DMS53 treated with DMSO at 0.1 percent for 48 hours (cell line): ENCODE results near the gene CELF4.
A peak's percentile ranks its signal among the peaks of the same experiment; 100 is the strongest.

Experiments used
- DNase-seq: peaks from one replicate; lab custom pipeline; 2025; ENCODE audit not compliant: unreplicated experiment; lab: John Stamatoyannopoulos, UW

CELF4 gene

GRCh38 chr18:37548679-37549289 is 16.8 kb downstream of the CELF4 start:
- DNase-seq, result no peak

DNA sequence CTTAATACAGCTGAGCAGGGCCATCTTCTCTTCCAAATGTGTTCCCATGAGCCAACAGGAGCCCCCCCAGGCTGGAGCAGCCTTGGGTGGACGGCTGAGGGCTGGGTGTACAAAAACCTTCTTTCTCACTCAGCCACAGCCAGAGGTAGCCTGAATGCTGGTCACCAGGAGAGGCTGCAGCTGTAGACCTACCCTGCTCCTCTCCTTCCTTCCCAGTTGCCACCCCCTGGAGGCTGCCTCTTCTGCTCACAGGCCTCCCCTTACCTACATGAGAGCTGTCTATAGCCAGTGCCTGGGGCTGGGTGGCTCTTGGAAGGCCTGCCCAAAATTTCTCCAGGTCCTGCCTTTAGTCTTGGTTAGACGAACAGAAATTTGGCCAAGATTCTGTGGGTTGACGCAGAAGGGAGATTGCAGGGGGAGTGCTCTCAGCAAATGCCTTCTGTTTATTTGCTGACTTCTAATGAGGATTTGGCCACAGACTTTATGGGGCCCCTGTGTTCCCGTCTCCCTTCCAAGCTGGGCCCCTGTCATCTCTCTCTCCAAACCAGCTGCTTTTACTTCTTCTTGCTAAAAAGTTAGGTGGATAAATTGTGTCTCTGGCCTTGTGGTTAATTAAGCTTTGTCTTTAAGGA is 18.3 kb downstream of the CELF4 start:
- DNase-seq, result no peak

GRCh38 chr18:37546651-37547050 is 18.9 kb downstream of the CELF4 start:
- DNase-seq, result no peak

- no peak for DNase-seq
These were observed 19.4 kb downstream of the CELF4 start for GRCh38 chr18:37546272-37546537.

GRCh38 chr18:37545461-37546271 is 19.9 kb downstream of the CELF4 start:
- no peak for DNase-seq

- DNase-seq, result no peak
These were observed 20.9 kb downstream of the CELF4 start for GRCh38 chr18:37544713-37545112.

DNA sequence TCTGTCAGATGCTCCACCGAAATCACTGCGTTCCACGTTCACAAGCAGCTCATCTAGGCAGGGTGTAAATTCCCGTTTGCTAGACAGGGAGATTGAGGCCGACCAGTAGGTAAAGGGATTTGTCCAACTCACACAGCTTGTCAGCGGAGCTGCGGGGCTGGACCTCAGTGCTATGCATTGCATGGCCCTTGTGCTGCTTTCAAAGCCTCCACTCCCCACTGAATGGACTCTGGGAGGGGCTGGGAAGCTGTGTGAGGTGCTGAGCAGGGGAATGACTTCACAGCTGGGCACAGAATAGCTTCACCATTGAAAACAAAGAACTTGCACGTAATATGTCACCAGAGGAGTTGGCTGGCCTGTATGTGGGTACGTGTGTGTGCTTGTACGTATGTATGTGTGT is 21.4 kb downstream of the CELF4 start:
- no peak for DNase-seq

DNA sequence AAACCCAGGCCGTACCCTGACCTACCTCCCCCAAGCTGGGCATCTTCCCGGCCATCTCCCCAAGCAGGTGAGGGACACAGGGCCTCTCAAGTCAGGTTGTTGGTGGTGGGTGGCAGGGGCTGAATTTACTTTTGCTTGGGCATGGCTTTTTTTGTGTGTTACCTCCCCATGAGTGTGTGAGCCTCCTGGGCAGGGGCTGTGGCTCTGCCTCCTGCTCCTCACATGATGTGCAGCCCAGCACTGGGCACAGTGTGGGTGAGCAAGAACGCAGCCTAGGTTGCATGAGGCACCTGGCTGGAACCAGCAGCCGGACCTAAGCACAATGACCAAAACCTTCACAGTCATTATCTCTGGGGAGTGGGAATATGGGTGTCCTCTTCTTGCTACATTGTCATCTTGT is 22.3 kb downstream of the CELF4 start:
- no peak for DNase-seq

GRCh38 chr18:37541517-37541916 is 24.1 kb downstream of the CELF4 start:
- DNase-seq, result no peak

DNA sequence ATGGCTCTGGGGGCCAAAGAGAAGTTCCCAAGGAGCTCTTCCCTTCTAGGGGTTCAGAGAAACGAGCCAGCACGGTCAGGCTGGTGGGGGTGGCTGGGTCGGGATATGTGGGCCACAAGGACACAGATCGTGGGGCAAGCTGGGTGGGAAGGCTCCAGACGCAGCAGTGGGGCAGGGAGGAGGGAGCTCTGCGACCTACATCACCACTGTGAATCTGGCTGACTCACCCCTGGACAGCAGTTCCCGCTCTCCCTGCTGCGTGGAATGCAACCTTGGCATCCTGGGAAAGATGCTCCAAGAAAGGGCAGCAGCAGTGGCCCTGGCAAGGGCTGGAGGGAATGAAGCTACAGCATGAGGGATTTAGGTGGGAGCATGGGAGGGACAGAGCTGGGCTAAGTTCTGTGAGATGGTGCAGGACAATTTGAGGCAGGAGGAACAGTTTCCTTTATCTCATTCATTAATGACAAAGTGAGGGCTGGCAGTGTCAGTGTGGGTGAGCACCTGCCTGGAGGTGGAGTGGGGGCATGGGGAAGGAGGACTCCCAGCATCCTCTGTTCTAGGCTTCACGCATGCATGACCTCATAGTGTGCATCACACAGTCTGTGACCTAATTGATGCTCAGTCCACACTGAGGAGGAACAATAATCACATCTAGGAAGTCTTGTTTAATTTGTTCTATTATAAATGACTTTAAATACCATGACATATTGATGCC is 25.0 kb downstream of the CELF4 start:
- no peak for DNase-seq

- DNase-seq, result no peak
These were observed 26.4 kb downstream of the CELF4 start for GRCh38 chr18:37539236-37539635.

DNA sequence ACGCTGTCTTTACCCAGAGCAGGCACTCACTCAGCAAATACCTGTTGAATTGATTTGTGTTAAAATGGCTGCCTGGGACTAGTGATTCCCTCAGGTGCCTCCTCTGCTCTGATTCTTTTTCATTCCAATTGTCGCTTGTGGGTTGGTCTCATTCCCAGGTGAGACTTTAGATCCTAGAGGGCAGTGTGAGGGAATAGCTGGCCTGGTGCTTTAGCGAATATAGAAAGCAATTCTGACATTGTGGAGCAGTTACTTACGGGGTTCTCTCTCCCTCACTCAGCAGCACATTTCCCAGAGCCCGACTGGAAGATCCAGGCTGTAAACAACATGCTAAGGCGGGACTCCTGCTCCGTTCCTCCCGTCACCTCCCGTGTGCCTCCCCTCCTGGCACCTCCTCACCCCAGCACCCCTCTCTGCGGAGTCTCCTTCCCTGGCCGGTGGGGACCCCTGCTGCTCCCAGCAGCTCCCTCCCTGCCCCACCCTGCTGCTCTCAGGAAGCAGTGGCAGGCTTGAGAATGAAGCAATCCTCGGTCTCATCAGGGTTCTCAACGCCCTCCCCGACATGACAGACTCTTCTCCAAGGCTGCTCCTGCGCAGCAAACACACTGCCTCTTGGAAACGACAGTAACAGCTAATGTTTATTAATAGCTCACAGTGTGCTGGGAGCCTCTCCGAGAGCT is 26.9 kb downstream of the CELF4 start:
- DNase-seq, result no peak

GRCh38 chr18:37537868-37538525 is 27.6 kb downstream of the CELF4 start:
- DNase-seq, result peak; percentile 47

GRCh38 chr18:37536656-37537055 is 28.9 kb downstream of the CELF4 start:
- no peak for DNase-seq

GRCh38 chr18:37535968-37536367 is 29.6 kb downstream of the CELF4 start:
- no peak for DNase-seq

DNA sequence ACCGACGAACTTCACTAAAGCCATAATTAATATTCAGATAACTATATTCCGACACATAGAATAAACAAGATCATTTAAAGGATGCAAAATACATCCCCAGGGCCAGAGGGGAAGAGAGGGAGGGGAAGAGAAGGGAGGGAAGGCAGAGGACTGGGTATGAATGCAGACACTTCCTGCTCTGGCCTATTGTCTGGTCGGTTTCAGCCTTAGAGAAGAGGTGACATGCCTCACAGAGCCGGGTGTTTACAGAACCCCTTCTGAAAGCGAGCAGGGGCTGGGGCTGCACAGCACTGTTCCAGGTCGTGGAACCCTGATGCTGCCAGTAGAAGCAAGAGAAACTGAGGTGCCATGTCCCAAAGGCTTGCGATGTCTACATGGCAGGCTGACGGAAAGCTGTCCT is 31.0 kb downstream of the CELF4 start:
- DNase-seq, result no peak

DNA sequence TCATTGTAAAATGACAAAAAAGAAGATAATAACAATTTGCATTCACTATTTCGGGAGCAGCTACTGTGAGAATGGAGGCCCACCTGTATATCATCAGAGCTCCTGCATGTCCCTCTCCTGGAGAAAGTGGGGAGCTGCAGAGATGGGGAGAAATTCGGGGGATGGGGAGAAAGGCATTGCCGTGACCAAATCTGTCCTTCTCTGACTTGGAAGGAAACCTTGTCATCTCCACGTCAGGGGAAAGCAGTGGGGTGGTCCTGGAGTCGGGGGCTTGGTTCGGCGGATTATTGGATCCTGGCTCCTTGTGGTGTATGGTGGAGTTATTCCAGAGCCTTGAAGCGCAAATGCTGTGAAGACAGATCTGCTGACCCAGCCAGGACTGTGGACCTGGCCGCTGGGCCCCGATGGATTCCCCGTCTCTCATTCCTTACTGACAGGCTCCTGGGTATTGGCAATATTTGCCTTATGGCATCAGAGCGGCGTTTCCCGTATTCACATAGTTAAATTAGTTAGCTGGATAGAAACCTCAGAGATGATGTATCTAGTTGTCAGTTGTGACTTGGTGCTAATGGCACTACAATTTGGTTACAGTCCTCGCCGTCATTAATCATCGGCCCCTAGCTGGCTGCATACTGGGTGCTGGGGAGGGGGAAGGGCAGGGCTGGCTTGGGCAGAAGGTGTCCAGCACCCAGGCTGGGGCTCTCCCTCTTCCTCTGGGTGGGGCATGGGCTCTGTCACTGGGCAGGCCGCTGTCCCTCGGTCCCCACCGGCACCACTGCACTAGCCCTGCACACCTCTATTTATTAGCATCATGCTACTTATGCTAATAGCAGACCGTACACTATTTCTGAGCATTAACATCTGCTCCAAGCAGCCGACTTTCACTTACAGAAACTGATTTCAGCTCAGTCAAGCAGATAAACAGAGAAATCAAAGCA is 31.7 kb downstream of the CELF4 start:
- no peak for DNase-seq

DNA sequence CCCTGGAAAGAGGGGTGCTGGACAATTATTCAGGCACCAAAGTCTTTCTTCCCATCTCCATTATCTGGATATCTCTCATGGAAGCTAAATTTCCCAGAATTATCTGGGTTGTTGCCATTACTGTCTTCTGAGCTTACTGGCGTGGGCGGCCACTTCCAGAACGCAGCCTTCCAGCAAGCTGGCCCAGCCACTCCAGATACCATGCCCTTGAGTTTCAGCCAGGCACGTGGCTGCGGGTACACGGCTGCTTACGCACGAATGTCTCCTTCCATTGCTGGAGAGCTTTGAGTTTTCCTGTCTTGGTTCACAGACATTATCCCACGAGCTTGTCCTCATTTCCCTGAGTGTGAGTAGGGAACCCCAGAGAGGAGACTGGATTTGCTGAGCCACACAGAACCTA is 32.7 kb downstream of the CELF4 start:
- DNase-seq, result no peak

GRCh38 chr18:37529863-37530262 is 35.7 kb downstream of the CELF4 start:
- DNase-seq, result no peak

DNA sequence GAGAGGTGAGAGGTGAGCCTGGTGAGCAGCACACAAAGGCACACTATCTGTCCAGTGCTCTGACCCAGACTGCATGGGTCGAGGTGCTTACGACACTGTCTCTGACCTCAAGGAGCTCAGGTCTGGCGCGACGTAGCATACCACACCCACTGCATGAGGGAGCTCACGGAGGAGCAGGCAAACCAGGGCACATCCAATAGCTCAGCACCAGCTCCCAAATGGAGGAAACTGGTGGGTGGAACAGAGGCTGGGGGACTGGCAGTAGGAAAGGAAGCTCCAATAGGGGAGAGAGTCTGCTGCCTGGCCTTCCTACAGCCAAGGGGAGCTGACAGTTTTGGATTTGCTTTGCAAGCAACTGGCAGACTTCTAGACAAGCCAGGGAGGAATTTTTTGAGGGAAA is 36.3 kb downstream of the CELF4 start:
- DNase-seq, result no peak
